HepG2 (cell line): ENCODE results near the gene TGM4. TPM values are rescaled to one million over a fixed set of nuclear protein-coding genes. Genes with fewer than 3 reads are reported as not detected.
A peak's percentile ranks its signal among the peaks of the same experiment; 100 is the strongest.

Experiments
- ERF ChIP-seq: IDR thresholded peaks from 2 replicates; pipeline ENCODE4 v1.6.1; 2018; ENCODE audit warnings: missing biosample characterization, missing genetic modification reagents
- GFI1 ChIP-seq: sonication (generic); formaldehyde crosslinking; IDR thresholded peaks from 2 replicates; pipeline ENCODE4 v1.5.0; 2020; ENCODE audit warnings: missing genetic modification reagents, mild to moderate bottlenecking, borderline replicate concordance
- HDAC2 ChIP-seq: sonication (generic); formaldehyde crosslinking; IDR thresholded peaks from 2 replicates; pipeline ENCODE4 v1.4.0; 2020; ENCODE audit warnings: missing genetic modification reagents
- KLF11 ChIP-seq: IDR thresholded peaks from 2 replicates; pipeline ENCODE4 v1.6.1; 2016; ENCODE audit warnings: missing compliant biosample characterization
- LCORL ChIP-seq, 2 experiments: fragments of 450-650 bp in 1 of 2; sonication (generic) in 1 of 2; formaldehyde crosslinking in 1 of 2; IDR thresholded peaks; 2 replicates each; pipeline versions ENCODE4 v1.5.0 to v1.6.1; 2017 to 2020; ENCODE audit warnings: antibody characterized with exemption in 1 of 2, missing genetic modification reagents in 1 of 2
- MBD4 ChIP-seq: IDR thresholded peaks from 2 replicates; pipeline ENCODE4 v1.6.1; 2012; ENCODE audit warnings: low read length, inconsistent platforms, borderline replicate concordance
- NFKBIZ ChIP-seq: IDR thresholded peaks from 2 replicates; pipeline ENCODE4 v1.6.1; 2018; ENCODE audit warnings: missing genetic modification reagents, missing compliant biosample characterization
- PTBP1 ChIP-seq: fragments of 200-400 bp; formaldehyde crosslinking; IDR thresholded peaks from 2 replicates; pipeline ENCODE4 v1.6.1; 2018; ENCODE audit warnings: low read length, low read depth; ENCODE audit not compliant: poor library complexity, severe bottlenecking
- RFXAP ChIP-seq: sonication (generic); formaldehyde crosslinking; IDR thresholded peaks from 2 replicates; pipeline ENCODE4 v1.4.0; 2020; ENCODE audit warnings: missing genetic modification reagents, borderline replicate concordance
- TEAD3 ChIP-seq: optimal IDR thresholded peaks from 2 replicates; pipeline ENCODE3; 2016; ENCODE audit warnings: borderline replicate concordance
- TSC22D2 ChIP-seq: sonication (generic); formaldehyde crosslinking; IDR thresholded peaks from 2 replicates; pipeline ENCODE4 v1.5.1; 2020; ENCODE audit warnings: missing genetic modification reagents, mild to moderate bottlenecking, borderline replicate concordance
- U2AF2 ChIP-seq: fragments of 200-400 bp; formaldehyde crosslinking; IDR thresholded peaks from 2 replicates; pipeline ENCODE4 v1.6.1; 2017; ENCODE audit warnings: low read depth, mild to moderate bottlenecking, low read length
- ZBTB20 ChIP-seq: sonication (generic); formaldehyde crosslinking; IDR thresholded peaks from 2 replicates; pipeline ENCODE4 v1.8.1; 2023; ENCODE audit warnings: missing genetic modification reagents, low read depth, mild to moderate bottlenecking, borderline replicate concordance
- ZMYM2 ChIP-seq: sonication (generic); formaldehyde crosslinking; IDR thresholded peaks from 2 replicates; pipeline ENCODE4 v1.8.0; 2022; ENCODE audit warnings: mild to moderate bottlenecking, missing genetic modification reagents
- ZNF160 ChIP-seq: sonication (generic); formaldehyde crosslinking; IDR thresholded peaks from 2 replicates; pipeline ENCODE4 v1.8.0; 2022; ENCODE audit warnings: mild to moderate bottlenecking, inconsistent platforms, missing genetic modification reagents
- ZNF292 ChIP-seq: sonication (generic); formaldehyde crosslinking; IDR thresholded peaks from 2 replicates; pipeline ENCODE4 v1.8.1; 2022; ENCODE audit warnings: mild to moderate bottlenecking, low read depth, missing genetic modification reagents, borderline replicate concordance
- ZNF296 ChIP-seq: sonication (generic); formaldehyde crosslinking; conservative IDR thresholded peaks from 2 replicates; pipeline ENCODE4 v1.5.0; 2020; ENCODE audit warnings: mild to moderate bottlenecking, missing genetic modification reagents
- ZNF605 ChIP-seq: sonication (generic); formaldehyde crosslinking; IDR thresholded peaks from 2 replicates; pipeline ENCODE4 v1.8.0; 2022; ENCODE audit warnings: mild to moderate bottlenecking, missing genetic modification reagents
- ZNF660 ChIP-seq: sonication (generic); formaldehyde crosslinking; IDR thresholded peaks from 2 replicates; pipeline ENCODE4 v1.5.1; 2020; ENCODE audit warnings: mild to moderate bottlenecking, low read depth, missing genetic modification reagents, borderline replicate concordance
- polyA plus RNA-seq, 8 experiments: library from polyadenylated mRNA; depleted of rRNA in 3 of 8; stranded (reverse) in 7 of 8; unstranded in 1 of 8; fragments of >200 nt; fragmentation: Illumina TruSeq in 4 of 8; extraction: Trizol in 4 of 8; gene quantifications; 2 replicates each; pipeline versions ENCODE4 v1.2.1 to v1.2.3, GENCODE V29; 2011 to 2016; ENCODE audit warnings: low read depth in 4 of 8, missing spikeins in 1 of 8, mixed read lengths in 1 of 8; ENCODE audit not compliant: insufficient read depth in 1 of 8
- total RNA-seq, 5 experiments: library from RNA; depleted of rRNA; stranded (reverse); fragments of >200 nt; fragmentation: Illumina TruSeq; extraction: Trizol; gene quantifications; 2 replicates each; pipeline ENCODE4 v1.2.3, GENCODE V29; 2016; ENCODE audit warnings: low read depth in 1 of 5
- TF ChIP-seq, protein P1 (sequence below): IDR thresholded peaks from 2 replicates; pipeline ENCODE4 v1.6.1; 2012; ENCODE audit warnings: inconsistent platforms
- TF ChIP-seq, protein P2 (sequence below): IDR thresholded peaks from 2 replicates; pipeline ENCODE4 v1.6.1; 2016; ENCODE audit warnings: missing biosample characterization, missing genetic modification reagents, low read depth
- TF ChIP-seq, protein P3 (sequence below): sonication (generic); formaldehyde crosslinking; IDR thresholded peaks from 2 replicates; pipeline ENCODE4 v1.4.0; 2020; ENCODE audit warnings: missing genetic modification reagents

TGM4 gene
- total and polyA plus RNA-seq, 2 of the 13 experiments (the other 11 are each of a cell fraction or from before 2014, with no cell fraction given) = 0.07 to 0.15 TPM

DNA sequence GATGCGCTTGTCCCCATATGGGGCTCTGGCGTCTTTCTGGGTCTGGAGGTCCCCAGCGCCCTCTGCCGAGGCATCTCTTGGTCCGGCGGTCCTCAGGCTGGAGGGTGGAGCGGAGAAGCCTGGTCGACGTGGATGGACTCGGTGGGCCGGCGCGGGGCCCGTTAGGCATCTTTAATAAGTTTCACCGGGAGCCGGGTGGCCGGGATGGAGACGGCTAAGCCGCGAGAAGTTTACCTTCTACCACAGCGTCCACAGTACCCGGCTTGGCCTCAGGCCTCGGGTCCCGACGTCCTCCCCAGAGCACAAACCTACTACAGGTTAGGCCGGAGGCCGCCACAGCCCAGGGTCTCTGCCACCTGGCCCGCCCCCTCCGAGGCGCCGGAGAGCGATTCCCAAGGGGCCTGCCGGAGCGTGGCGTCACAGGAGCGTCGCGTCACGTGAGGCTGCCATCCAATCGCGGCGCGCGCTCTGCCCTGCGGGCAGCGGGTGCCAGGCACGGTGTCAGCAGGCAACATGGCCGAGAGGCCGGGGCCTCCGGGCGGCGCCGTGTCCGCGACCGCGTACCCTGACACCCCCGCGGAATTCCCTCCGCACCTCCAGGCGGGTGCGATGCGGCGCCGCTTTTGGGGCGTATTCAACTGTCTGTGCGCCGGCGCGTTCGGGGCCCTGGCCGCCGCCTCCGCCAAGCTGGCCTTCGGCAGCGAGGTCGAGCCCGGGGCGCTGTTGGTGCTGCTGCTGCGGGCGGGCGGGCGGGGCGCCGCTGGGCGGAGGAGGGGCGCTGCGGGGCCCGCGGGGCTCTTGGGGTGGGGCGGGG is 12.8 kb upstream of the TGM4 start, which contains the start of gene TMEM42 (continued):
- TF ChIP-seq MBD4 = no peak
- TF ChIP-seq U2AF2 = no peak
- TF ChIP-seq RFXAP (CRISPR knock-in tag) = 0 out of 2 replicates have a peak, but pooled peaks have one; percentile 69
- TF ChIP-seq ZNF660 = no peak
- TF ChIP-seq ZNF292 = no peak
- TF ChIP-seq, protein P1, sequence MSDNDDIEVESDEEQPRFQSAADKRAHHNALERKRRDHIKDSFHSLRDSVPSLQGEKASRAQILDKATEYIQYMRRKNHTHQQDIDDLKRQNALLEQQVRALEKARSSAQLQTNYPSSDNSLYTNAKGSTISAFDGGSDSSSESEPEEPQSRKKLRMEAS = peak; percentile 90
- TF ChIP-seq GFI1 = peak; percentile 32; the same call in 1 of the 2 replicates
- TF ChIP-seq ZBTB20 (CRISPR knock-in tag) = peak; percentile 35; the same call in 1 of the 2 replicates
- 0 out of 2 replicates have a peak, but pooled peaks have one; percentile 28 for TF ChIP-seq NFKBIZ
- peak; percentile 58; the same call in 1 of the 2 replicates for TF ChIP-seq ZMYM2 (CRISPR knock-in tag)
- no peak for TF ChIP-seq KLF11 (CRISPR knock-in tag)
- TF ChIP-seq, protein P2, sequence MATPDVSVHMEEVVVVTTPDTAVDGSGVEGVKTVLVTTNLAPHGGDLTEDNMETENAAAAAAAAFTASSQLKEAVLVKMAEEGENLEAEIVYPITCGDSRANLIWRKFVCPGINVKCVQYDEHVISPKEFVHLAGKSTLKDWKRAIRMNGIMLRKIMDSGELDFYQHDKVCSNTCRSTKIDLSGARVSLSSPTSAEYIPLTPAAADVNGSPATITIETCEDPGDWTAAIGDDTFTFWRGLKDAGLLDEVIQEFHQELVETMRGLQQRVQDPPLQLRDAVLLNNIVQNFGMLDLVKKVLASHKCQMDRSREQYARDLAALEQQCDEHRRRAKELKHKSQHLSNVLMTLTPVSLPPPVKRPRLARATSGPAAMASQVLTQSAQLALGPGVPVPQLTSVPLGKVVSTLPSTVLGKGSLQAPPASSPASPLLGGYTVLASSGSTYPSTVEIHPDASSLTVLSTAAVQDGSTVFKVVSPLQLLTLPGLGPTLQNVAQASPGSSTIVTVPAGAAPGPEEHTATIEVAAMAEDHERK = no peak
- TF ChIP-seq PTBP1 = peak; percentile 31
- 0 out of 2 replicates have a peak, but pooled peaks have one; percentile 19 for TF ChIP-seq TSC22D2 (CRISPR knock-in tag)
- no peak for TF ChIP-seq TEAD3 (CRISPR knock-in tag)
- TF ChIP-seq LCORL (IDR thresholded peaks at IDR 0.05) = no peak
- no peak for TF ChIP-seq LCORL (CRISPR knock-in tag; IDR thresholded peaks at IDR 0.05)
- peak; percentile 47; the same call in 1 of the 2 replicates for TF ChIP-seq HDAC2 (CRISPR knock-in tag)
- peak; percentile 45 for TF ChIP-seq ERF (CRISPR knock-in tag)
- TF ChIP-seq ZNF160 (CRISPR knock-in tag) = no peak
- TF ChIP-seq ZNF605 (CRISPR knock-in tag) = 0 out of 2 replicates have a peak, but pooled peaks have one; percentile 34
- TF ChIP-seq ZNF296 (CRISPR knock-in tag) = peak; percentile 19; the same call in 1 of the 2 replicates
- TF ChIP-seq, protein P3, sequence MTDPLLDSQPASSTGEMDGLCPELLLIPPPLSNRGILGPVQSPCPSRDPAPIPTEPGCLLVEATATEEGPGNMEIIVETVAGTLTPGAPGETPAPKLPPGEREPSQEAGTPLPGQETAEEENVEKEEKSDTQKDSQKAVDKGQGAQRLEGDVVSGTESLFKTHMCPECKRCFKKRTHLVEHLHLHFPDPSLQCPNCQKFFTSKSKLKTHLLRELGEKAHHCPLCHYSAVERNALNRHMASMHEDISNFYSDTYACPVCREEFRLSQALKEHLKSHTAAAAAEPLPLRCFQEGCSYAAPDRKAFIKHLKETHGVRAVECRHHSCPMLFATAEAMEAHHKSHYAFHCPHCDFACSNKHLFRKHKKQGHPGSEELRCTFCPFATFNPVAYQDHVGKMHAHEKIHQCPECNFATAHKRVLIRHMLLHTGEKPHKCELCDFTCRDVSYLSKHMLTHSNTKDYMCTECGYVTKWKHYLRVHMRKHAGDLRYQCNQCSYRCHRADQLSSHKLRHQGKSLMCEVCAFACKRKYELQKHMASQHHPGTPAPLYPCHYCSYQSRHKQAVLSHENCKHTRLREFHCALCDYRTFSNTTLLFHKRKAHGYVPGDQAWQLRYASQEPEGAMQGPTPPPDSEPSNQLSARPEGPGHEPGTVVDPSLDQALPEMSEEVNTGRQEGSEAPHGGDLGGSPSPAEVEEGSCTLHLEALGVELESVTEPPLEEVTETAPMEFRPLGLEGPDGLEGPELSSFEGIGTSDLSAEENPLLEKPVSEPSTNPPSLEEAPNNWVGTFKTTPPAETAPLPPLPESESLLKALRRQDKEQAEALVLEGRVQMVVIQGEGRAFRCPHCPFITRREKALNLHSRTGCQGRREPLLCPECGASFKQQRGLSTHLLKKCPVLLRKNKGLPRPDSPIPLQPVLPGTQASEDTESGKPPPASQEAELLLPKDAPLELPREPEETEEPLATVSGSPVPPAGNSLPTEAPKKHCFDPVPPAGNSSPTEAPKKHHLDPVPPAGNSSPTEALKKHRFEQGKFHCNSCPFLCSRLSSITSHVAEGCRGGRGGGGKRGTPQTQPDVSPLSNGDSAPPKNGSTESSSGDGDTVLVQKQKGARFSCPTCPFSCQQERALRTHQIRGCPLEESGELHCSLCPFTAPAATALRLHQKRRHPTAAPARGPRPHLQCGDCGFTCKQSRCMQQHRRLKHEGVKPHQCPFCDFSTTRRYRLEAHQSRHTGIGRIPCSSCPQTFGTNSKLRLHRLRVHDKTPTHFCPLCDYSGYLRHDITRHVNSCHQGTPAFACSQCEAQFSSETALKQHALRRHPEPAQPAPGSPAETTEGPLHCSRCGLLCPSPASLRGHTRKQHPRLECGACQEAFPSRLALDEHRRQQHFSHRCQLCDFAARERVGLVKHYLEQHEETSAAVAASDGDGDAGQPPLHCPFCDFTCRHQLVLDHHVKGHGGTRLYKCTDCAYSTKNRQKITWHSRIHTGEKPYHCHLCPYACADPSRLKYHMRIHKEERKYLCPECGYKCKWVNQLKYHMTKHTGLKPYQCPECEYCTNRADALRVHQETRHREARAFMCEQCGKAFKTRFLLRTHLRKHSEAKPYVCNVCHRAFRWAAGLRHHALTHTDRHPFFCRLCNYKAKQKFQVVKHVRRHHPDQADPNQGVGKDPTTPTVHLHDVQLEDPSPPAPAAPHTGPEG (CRISPR knock-in tag) = peak; percentile 62; the same call in 1 of the 2 replicates
